Activated CD4-positive, alpha-beta T cell treated with anti-CD3 and anti-CD28 coated beads, Interleukin-2, amount 50 U/mL, for 16 hours (primary cell): ENCODE results near the gene CCNY.
"Not testable (repeated sequence)": the region's sequence is repeated elsewhere in the genome, so short reads cannot be mapped to it uniquely, and the experiment has no call there.

Source experiments
- DNase-seq: peaks from one replicate; pipeline ENCODE4 v3.0.0-alpha.2; 2020

CCNY gene

GRCh38 chr10:35388197-35388596, 51.9 kb downstream of the CCNY start:
- DNase-seq = no peak

- no peak for DNase-seq
These were observed 52.4 kb downstream of the CCNY start for GRCh38 chr10:35388682-35389081.

DNA sequence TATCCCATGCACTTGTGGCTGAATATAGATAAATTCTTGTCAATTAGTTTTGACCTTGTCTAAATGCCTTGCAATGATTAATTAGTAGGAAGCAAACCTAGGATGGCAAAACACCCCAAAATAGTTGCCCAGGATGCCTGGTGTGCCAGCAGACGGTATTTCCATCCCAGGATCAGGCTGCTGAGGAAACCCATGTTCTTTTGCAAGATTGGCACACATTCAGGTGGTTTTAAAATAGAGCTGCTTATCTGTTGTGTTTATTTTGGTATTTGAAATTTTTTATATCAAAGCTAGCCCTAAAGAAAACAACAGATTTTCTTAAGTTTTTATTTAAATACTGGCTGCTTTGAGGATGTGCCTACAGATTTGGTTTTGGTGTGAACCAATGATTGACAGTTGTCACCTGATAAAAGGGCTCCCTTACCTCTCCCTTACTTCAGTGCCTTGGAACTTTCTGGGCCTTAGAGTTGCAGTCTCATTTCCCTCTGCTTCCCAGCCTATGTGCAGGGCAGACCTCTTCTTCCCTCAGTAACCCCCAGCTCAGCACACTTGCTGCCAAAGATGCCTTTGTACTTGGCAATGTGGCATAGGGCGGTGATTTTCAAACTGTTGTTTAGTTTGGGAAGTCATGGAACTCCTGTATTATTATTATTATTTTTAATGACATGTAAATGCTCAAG, 54.0 kb downstream of the CCNY start:
- no peak for DNase-seq

DNA sequence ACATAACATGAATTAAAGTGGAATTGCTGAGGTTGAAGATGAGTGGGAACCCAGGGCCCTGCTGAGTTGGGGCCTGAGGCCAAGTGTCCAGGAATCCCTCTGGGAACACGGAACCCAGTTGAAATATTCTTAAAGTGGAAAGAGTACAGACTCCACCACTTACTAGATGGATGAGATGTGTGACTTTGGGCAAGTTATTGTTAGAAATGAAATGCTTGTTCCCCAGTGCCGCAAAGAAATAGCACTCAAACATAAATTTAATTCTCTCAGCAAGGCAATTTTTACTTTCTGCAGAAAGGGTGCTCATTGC, 54.5 kb downstream of the CCNY start:
- DNase-seq = no peak

GRCh38 chr10:35391153-35391953, 55.0 kb downstream of the CCNY start:
- no peak for DNase-seq

GRCh38 chr10:35391954-35392262, 55.6 kb downstream of the CCNY start:
- no peak for DNase-seq

GRCh38 chr10:35392482-35393228, 56.3 kb downstream of the CCNY start:
- DNase-seq = no peak

- DNase-seq = no peak
These were observed 58.1 kb downstream of the CCNY start for GRCh38 chr10:35394411-35394851.

DNA sequence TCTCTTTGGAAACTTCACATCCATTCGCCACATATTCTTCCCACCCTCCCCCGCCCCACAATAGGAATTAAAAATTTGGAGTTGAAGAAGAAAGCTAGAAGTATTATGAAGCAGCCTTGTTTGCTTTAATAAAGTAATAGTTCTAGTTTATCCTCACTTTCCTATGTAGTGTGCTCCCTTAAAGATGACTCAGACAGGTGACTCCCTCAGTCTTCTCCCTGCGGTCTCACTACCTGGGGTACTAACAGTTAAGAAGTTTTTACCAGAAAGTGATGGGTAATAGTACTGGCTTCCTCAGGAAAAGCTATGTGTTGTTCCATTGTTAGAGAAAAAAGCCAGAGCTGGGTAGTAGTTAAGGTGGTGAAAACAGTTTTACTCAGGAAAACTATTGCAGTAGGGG, 58.6 kb downstream of the CCNY start:
- DNase-seq = no peak

- DNase-seq = no peak
These were observed 60.5 kb downstream of the CCNY start for GRCh38 chr10:35396560-35397434.

DNA sequence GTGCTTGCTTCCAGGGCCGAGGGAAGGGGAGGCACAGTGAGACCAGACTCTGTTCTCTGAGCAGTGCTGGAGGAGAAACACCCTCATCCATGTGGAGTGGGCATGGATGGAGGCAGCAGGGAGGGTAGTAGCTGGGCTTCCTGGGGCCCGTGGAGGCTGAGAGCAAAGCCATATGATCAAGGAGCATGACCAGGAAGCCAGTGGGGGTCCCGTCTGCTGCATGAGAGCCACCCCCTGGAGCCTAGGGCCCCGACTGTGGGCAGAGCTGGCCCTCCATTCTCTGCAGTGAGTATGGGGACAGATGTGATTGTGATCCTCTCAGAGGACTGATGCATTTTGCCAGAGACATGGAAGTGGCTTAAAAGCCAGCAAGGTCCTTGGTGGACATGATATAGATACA, 61.6 kb downstream of the CCNY start:
- no peak for DNase-seq

GRCh38 chr10:35398355-35398754, 62.0 kb downstream of the CCNY start:
- no peak for DNase-seq

DNA sequence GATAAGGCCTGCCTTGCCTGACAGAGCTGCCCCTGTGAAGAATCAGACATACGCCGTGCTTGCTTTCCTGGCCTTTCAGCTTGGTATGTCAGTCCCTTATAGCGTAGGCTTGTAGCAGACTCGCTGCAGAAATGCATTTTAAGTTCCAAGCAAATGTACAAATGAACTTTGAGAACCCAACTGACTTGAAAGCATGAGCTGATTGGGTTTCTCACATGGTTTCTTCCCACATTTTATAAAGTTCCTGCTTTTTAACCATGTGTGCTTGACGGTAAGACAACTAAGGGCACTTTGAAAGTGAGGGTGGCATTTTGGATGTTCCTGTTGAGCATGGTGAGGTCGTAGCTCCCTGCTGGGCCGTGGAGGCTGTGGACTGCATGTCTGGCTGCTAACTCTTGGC, 62.6 kb downstream of the CCNY start:
- no peak for DNase-seq

- no peak for DNase-seq
These were observed 63.2 kb downstream of the CCNY start for GRCh38 chr10:35399414-35400009.

GRCh38 chr10:35400595-35401268, 64.4 kb downstream of the CCNY start:
- no peak for DNase-seq

GRCh38 chr10:35403491-35403890, 67.2 kb downstream of the CCNY start:
- not testable (repeated sequence) for DNase-seq

DNA sequence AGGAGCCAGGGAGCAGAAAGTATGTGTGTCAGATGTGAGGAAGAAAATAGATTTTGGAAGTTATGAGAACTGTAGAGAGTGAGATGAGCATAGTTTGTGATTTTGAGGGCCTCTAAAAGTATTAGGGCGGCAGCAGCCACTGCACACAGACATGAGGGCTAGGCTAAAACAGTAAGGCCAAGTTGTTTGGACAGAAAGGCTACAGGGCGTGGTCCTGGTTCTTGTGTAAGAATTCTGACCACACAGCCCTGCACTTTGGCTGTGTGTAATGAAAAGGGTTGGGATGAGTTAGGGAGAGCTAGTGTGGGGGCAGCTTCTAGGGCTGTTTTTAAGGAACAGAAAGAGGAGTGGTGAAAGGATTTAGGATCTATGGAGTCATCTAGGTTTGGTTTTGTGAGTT, 67.8 kb downstream of the CCNY start:
- DNase-seq = not testable (repeated sequence)

GRCh38 chr10:35406003-35406630, 69.8 kb downstream of the CCNY start:
- DNase-seq = not testable (repeated sequence)

- not testable (repeated sequence) for DNase-seq
These were observed 71.4 kb downstream of the CCNY start for GRCh38 chr10:35407696-35408095.

DNA sequence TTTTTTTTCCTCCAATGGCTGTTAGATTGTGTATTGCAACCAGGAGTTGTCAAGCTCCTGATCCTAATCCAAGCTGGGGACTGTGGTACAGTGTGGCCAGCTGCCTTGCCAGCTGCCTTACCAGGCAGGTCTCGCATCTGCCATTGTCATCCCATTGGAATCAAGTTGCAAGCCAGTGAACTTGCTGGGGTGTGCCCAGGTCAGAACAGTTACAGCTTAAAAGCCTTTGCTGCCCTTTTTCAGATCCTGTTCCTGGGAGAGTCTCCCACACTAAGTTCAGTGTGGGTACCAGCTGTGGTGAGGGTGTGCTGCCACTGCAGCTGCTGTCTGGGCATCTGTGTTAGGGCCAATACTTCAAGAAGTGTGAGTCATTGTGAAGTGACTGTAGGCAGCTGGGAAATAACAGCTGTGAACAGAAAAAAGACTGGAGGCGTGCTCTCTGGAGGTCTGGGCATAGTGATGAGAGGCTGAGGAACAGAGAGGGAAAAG, 72.8 kb downstream of the CCNY start:
- DNase-seq = peak; percentile 8

- no peak for DNase-seq
These were observed 73.5 kb downstream of the CCNY start for GRCh38 chr10:35409808-35410207.
